ENCODE data around the gene RFX7.

RFX7 gene

DNA sequence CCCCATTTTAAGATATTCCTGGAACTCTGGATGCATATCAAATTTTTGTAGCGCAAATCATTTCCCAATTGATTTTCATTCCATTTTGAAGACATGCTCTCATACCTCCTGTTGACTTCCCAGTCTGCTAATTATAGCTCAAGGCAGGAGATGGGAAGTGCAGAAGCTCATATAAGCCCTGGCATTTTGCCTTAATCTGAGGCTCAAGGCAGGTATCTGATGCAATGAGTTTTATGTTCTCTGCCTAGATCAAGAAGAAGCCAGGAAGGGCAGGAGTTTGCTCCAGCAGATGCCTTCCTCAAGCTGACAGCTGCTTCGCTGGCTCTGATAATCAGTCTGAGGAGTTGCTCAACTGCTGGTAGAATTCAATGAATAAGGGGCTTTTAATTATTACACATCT is 184.7 kb downstream of the RFX7 start:
- ChIA-PET POLR2A (no interaction called here), CTCF (interaction anchor here (1.1 kb wide), 1 partner anchor 270 kb away, joined by 3 read pairs; no protein-coding TSS in a partner anchor)
- TF ChIP-seq, protein P1, sequence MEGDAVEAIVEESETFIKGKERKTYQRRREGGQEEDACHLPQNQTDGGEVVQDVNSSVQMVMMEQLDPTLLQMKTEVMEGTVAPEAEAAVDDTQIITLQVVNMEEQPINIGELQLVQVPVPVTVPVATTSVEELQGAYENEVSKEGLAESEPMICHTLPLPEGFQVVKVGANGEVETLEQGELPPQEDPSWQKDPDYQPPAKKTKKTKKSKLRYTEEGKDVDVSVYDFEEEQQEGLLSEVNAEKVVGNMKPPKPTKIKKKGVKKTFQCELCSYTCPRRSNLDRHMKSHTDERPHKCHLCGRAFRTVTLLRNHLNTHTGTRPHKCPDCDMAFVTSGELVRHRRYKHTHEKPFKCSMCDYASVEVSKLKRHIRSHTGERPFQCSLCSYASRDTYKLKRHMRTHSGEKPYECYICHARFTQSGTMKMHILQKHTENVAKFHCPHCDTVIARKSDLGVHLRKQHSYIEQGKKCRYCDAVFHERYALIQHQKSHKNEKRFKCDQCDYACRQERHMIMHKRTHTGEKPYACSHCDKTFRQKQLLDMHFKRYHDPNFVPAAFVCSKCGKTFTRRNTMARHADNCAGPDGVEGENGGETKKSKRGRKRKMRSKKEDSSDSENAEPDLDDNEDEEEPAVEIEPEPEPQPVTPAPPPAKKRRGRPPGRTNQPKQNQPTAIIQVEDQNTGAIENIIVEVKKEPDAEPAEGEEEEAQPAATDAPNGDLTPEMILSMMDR (IDR thresholded peaks at IDR 0.05; ENCODE audit: control extremely low read depth, extremely low read depth, low read depth, missing control alignments), result no peak
- DNase-seq (ENCODE audit: extremely low spot score), result no peak

DNA sequence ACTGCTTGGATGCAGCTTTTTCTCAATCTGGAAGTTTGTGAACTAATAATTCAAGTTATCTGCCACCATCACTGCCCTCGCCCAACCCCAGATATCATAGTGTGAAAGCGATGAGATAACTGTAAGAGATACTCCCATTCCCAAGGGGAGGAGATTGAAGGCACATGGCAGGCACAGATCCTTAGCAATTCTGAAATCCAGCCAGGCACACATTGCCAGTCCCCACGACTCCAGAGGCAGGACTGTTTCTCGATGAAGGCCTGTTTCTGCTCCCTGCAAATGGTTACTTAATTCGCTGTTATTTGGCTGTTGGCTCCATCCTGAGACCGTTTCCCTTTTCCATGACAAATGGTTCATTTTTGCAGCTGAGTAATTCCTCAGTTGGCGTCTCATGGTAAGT is 187.1 kb downstream of the RFX7 start:
- ChIA-PET POLR2A (no interaction called here), CTCF (no interaction called here)
- TF ChIP-seq, protein P1 (IDR thresholded peaks at IDR 0.05; ENCODE audit: control extremely low read depth, extremely low read depth, low read depth, missing control alignments), result no peak
- DNase-seq (ENCODE audit: extremely low spot score), result no peak

DNA sequence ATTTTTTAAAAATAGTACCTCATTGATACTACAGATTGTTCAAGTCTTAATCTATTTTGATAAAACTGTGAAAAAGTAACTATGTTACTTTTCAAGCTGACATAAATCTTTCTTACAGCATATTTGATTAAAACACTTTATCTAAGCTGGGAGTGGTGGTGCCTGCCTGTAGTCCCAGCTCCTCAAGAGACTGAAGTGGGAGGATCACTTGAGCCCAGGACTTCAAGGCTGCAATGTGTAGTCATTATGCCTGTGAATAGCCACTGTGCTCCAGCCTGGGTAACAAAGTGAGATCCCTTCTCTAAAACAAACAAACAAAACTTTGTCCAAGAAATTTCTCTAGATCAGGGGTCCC is 190.7 kb downstream of the RFX7 start:
- ChIA-PET POLR2A (no interaction called here), CTCF (interaction anchor here (0.7 to 2.0 kb wide), 12 partner anchors 9 to 404 kb away, joined by 3 to 8 read pairs (median 4); no protein-coding TSS in a partner anchor)
- DNase-seq (ENCODE audit: extremely low spot score), result no peak
- TF ChIP-seq, protein P1 (IDR thresholded peaks at IDR 0.05; ENCODE audit: control extremely low read depth, extremely low read depth, low read depth, missing control alignments), result peak; percentile 7

DNA sequence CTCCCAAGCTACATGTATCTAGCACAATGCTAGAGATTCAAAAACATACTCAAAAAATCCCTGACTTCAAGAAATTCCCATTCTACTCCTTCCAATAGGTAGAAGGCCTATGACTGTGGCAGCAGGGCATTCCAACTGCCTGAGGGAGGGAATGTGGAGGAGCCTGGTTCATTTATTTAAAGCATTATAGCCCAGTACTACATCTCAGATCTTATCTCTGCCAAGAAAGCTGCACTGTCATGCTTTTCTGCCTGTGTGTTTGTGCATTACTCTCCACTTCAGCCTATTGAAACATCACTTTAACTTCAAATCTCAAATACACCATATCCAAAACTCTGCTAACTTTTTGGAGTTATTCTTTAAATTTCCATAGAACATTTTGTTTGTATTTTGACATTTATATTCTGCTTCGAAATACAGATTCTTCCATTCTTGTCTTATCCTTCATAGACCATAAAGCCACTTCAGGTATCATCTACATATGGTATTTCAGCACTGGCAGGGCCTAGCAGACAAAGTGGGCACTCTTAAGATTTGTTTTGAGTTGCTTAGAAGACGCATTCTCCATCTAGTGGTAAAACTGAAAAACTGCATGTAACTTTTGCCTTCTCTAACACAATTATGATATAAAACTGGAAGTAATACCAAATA is 191.2 kb downstream of the RFX7 start:
- DNase-seq (ENCODE audit: extremely low spot score), result peak; percentile 53
- POLR2A ChIA-PET, result no interaction called here
- TF ChIP-seq, protein P1 (IDR thresholded peaks at IDR 0.05; ENCODE audit: control extremely low read depth, extremely low read depth, low read depth, missing control alignments), result peak; percentile 52
- CTCF ChIA-PET, result interaction anchor here (0.7 to 2.0 kb wide), 11 partner anchors 11 to 403 kb away, joined by 3 to 8 read pairs (median 4); no protein-coding TSS in a partner anchor

DNA sequence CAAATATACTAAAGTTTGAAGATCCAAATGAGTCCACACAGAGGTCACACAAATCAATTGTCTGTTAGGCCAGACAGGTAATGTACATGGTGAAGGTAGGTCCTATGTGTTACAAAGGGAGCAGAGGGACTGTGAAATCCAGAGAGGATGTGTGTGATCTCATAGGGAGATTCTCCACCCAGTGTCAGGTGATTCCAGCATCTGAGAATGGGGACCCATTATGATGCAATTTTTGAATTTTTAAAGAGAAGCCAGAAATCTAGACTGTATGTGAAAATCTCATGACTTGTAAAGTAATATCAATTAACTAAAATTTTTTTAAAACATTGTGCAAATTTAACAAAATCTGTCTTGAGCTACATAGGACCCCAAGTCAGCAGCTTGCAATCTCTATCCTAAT is 192.0 kb downstream of the RFX7 start:
- POLR2A ChIA-PET, result no interaction called here
- no peak for DNase-seq (ENCODE audit: extremely low spot score)
- TF ChIP-seq, protein P1 (IDR thresholded peaks at IDR 0.05; ENCODE audit: control extremely low read depth, extremely low read depth, low read depth, missing control alignments), result no peak
- CTCF ChIA-PET, result interaction anchor here (0.8 to 1.8 kb wide), 3 partner anchors 10 to 244 kb away, joined by 3 to 8 read pairs (median 3); no protein-coding TSS in a partner anchor

DNA sequence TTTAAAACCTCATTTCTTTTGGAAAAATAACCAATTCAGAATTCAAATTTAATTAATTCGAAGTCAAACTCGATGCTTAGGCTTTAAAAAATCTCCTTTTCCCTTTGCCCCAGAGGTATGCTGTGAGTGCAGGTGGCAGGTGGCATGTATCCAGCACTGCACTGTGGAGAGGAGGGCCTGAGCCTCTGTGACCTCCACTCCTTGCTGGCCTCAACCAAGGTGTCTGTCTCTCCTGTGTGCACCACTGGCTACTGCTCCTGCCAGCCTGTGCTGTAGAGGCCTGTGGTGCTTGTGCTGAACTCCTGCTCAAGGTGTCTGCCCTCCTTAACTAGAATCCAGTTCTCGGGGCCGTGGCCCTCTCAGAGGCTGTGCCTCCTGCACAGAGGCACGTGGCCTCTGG is 194.1 kb downstream of the RFX7 start:
- POLR2A ChIA-PET, result no interaction called here
- CTCF ChIA-PET, result no interaction called here
- no peak for DNase-seq (ENCODE audit: extremely low spot score)
- TF ChIP-seq, protein P1 (IDR thresholded peaks at IDR 0.05; ENCODE audit: control extremely low read depth, extremely low read depth, low read depth, missing control alignments), result no peak
